Stimulated activated CD4-positive, alpha-beta T cell treated with anti-CD3 and anti-CD28 coated beads, TNF-alpha, amount 100 ng/mL, for 4 hours (primary cell): ENCODE measurements around the gene ZMYM2.

Experiments
- DNase-seq, 3 experiments: peaks; one replicate each; pipeline ENCODE4 v3.0.0-alpha.2; 2020; ENCODE audit warnings: low read depth in 3 of 3

ZMYM2 gene

GRCh38 chr13:20134732-20135131 lies 176.2 kb downstream of the ZMYM2 start:
- DNase-seq: no peak

GRCh38 chr13:20136781-20137703 lies 178.5 kb downstream of the ZMYM2 start:
- DNase-seq: no peak

DNA sequence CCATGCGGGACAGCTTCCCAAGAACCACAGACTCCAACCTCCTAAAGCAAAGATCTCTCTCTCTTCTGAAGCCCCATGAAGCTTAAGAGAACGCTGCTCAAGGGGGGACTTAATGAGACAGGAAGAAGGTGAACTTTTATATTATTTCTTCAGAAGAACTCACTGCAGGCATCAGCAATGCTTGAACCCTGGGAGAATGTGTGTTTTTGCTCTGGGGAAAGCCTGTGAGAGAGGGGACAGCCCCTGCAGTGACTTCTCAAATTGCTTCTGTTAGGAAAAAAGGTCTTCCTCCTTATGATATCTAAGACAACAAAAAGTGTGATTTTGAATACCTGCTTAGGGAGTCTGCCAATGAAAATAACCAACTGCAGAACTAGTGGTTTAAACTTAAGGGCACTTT lies 179.3 kb downstream of the ZMYM2 start:
- DNase-seq: no peak

- no peak for DNase-seq
Observed at GRCh38 chr13:20140487-20140886, 182.0 kb downstream of the ZMYM2 start.
